Esophagus squamous epithelium (tissue), 5 donors: ENCODE results near the gene TLE3. TPM values are rescaled to one million over a fixed set of nuclear protein-coding genes. Genes with fewer than 3 reads are reported as not detected.
"Not testable (repeated sequence)": the region's sequence is repeated elsewhere in the genome, so short reads cannot be mapped to it uniquely, and the experiment has no call there.

Experiments used
- DNase-seq: peaks from one replicate; lab custom pipeline; 2025; lab: John Stamatoyannopoulos, UW
- H3K27ac ChIP-seq, 4 donors: fragments of 200-600 bp; sonication (generic); one replicate each; pipeline ENCODE4 v1.5.1; 2016 to 2019; ENCODE audit warnings: mild to moderate bottlenecking in 1 of 4
- H3K27me3 ChIP-seq, 4 donors: fragments of 200-600 bp; sonication (generic); 1 replicate in 3 of 4; 2 replicates in 1 of 4; pipeline versions ENCODE4 v1.5.1 to v1.6.0; 2017 to 2021; ENCODE audit warnings: antibody characterized with exemption in 1 of 4
- H3K36me3 ChIP-seq, 3 donors: fragments of 200-600 bp; sonication (generic); one replicate each; pipeline ENCODE4 v1.5.1; 2016 to 2019
- H3K4me1 ChIP-seq, 3 donors: fragments of 200-600 bp; sonication (generic); one replicate each; pipeline ENCODE4 v1.5.1; 2017 to 2019
- H3K4me3 ChIP-seq, 4 donors: fragments of 200-600 bp; sonication (generic); 1 replicate in 3 of 4; 2 replicates in 1 of 4; pipeline ENCODE4 v1.5.1; 2016 to 2019; ENCODE audit warnings: mild to moderate bottlenecking in 2 of 4, moderate library complexity in 1 of 4
- H3K9me3 ChIP-seq, 3 donors: fragments of 200-600 bp; sonication (generic); one replicate each; pipeline ENCODE4 v1.5.1; 2016 to 2019
- POLR2A ChIP-seq, 4 donors: fragments of 450-650 bp; IDR thresholded peaks; one replicate each; pipeline ENCODE4 v1.6.1; 2017; ENCODE audit warnings: antibody characterized with exemption in 4 of 4, mild to moderate bottlenecking in 4 of 4, moderate library complexity in 3 of 4
- WGBS, 2 donors: methylation state at CpG; one replicate each; pipeline ENCODE4 v1.1.5; 2018; 5-methylcytosine and 5-hydroxymethylcytosine counted together
- intact Hi-C: fragments of 100-400 bp; cut with DNase I; formaldehyde crosslinking; loops from one replicate; pipeline ENCODE4 v1.15.0; 2022
- total RNA-seq, 4 donors: library from RNA; depleted of rRNA; stranded (reverse); fragments of >200 nt; gene quantifications; one replicate each; pipeline ENCODE4 v1.1.0, GENCODE V29; 2016
- TF ChIP-seq, protein P1 (sequence below), 6 experiments: fragments of 450-650 bp in 4 of 6; fragments of 200-600 bp in 2 of 6; sonication (generic) in 2 of 6; IDR thresholded peaks; one replicate each; pipeline ENCODE4 v1.5.1; 2016 to 2019; ENCODE audit warnings: antibody characterized with exemption in 6 of 6, mild to moderate bottlenecking in 4 of 6, moderate library complexity in 4 of 6
- donor health status: DM: yes; HTN: yes; CAD: no.

The TLE3 gene
- total RNA-seq, 4 donors from 2014 or later, result 49.6 to 133 (median 64.4) TPM

DNA sequence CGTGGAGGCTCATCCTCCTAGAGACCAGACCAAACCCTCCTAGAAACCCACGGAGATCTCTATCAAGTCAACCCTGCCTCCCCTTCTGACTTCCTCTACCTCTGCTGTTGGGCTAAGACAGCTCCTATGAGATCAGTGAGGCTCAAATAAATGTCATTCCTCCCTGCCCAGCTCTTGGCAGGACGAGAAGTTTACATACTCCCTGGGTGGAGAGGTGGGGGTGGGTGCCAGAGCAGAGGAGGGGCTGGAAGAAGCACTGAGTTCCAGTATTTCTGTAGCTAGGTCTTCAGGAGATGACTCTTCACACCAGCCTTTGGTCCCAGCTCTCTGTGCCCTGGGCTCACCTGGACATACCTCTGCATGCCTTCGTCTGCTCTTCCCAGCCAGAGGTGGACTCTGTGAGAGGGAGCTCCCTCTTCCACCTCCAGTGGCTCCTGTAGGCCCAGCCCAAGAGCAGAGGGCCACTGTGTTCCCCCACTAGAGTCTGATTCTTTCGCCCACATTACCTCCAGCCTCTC, 42.4 kb upstream of the TLE3 start:
- no peak for TF ChIP-seq POLR2A (IDR thresholded peaks at IDR 0.05)
- TF ChIP-seq, protein P1, sequence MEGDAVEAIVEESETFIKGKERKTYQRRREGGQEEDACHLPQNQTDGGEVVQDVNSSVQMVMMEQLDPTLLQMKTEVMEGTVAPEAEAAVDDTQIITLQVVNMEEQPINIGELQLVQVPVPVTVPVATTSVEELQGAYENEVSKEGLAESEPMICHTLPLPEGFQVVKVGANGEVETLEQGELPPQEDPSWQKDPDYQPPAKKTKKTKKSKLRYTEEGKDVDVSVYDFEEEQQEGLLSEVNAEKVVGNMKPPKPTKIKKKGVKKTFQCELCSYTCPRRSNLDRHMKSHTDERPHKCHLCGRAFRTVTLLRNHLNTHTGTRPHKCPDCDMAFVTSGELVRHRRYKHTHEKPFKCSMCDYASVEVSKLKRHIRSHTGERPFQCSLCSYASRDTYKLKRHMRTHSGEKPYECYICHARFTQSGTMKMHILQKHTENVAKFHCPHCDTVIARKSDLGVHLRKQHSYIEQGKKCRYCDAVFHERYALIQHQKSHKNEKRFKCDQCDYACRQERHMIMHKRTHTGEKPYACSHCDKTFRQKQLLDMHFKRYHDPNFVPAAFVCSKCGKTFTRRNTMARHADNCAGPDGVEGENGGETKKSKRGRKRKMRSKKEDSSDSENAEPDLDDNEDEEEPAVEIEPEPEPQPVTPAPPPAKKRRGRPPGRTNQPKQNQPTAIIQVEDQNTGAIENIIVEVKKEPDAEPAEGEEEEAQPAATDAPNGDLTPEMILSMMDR (IDR thresholded peaks at IDR 0.05), result no peak
- Histone ChIP-seq H3K36me3 (no peaks in the 10 kb centered on the region), H3K4me1 (peaks cover 3 to 21% (median 20%) of the 10 kb centered on the region in 3 donors), H3K27me3 (peaks cover 0 to 24% (median 0%) of the 10 kb centered on the region in 4 donors), H3K27ac (no peak overlapping the region), H3K4me3 (no peak overlapping the region), H3K9me3 (no peaks in the 10 kb centered on the region)
- WGBS, 2 donors, result 81 to 84% methylated on average over 4 of the region's 5 CpGs
- intact Hi-C loops, result no loop called here
- DNase-seq, result no peak

DNA sequence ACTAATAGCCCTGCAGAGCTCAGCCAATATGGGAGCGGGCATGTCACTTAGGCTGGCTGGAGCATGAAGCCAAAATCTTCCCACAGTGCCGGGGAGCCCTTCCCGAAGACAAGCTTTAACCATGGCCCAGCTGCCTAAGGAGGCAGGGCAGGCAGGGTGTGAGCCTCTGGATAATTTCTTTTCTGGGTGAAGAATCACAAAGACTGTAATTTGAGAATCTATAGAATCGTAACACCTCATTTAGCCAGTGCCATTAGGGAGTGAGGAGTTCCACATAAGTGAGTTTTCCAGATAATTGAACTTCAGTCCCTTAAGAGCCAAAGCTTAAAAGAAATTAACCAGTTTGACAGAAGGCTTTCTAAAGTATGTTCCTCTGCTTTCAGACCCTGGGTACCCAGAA, 40.2 kb upstream of the TLE3 start:
- H3K4me1 ChIP-seq, result peaks cover 3 to 21% (median 20%) of the 10 kb centered on the region in 3 donors
- no peaks in the 10 kb centered on the region for H3K9me3 ChIP-seq
- DNase-seq, result no peak
- H3K4me3 ChIP-seq, result no peak overlapping the region
- WGBS, 2 donors, result 87 to 90% methylated on average over 2 of the region's 4 CpGs
- no peak overlapping the region for H3K27ac ChIP-seq
- TF ChIP-seq POLR2A (IDR thresholded peaks at IDR 0.05), result no peak
- TF ChIP-seq, protein P1 (IDR thresholded peaks at IDR 0.05), result no peak
- intact Hi-C loops, result no loop called here
- no peaks in the 10 kb centered on the region for H3K36me3 ChIP-seq
- H3K27me3 ChIP-seq, result peaks cover 0 to 20% (median 0%) of the 10 kb centered on the region in 4 donors

DNA sequence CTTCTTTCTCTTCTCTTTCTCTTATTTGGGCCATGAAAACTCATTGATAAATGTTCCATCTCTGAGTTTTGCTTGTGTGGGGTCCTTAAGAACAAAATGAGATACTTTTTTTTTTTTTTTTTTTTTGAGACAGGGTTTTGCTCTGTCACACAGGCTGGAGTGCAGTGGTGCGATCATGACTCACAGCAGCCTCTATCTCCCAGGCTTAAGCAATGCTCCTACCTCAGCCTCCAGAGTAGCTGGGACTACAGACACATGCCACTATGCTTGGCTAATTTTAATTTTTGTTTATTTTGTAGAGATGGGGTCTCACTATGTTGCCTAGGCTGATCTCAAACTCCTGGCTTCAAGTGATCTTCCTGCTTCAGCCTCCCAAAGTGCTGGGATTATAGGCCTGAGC, 39.3 kb upstream of the TLE3 start:
- DNase-seq, H3K27ac ChIP-seq, H3K9me3 ChIP-seq, intact Hi-C loops, H3K36me3 ChIP-seq, H3K4me3 ChIP-seq: not testable (repeated sequence)
- H3K4me1 ChIP-seq, result peaks cover 3 to 21% (median 20%) of the 10 kb centered on the region in 3 donors
- peaks cover 0 to 20% (median 0%) of the 10 kb centered on the region in 4 donors for H3K27me3 ChIP-seq
- WGBS, 2 donors, result 100% methylated on average over 1 of the region's 1 CpG

DNA sequence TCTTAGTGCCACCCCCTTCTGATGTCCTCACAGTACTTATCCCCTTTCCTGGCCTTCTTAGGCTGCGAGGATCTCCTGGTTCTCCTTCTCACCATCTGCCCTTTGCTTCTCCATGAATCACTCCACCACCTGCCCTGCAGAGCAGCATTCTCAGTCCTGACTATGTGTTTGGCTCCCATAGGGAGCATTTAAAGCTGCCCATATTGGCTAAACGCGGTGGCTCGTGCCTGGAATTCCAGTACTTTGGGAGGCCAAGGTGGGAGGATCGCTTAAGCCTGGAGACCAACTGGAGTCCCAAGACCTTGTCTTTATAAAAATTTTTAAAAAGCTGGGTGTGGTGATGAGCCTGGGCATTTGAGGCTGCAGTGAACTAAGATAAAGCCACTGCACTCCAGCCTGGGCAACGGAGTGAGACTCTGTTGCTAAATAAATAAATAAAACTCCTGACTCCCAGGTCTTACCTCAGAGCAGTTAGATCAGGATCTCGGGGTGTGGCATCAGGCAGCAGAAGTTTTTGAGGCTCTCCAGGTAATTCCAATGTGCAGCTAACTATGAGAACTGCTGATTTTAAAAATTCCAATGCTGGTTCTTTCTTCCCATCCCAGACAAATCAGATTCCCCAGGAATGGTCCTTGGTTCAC, 36.2 kb upstream of the TLE3 start:
- Histone ChIP-seq H3K9me3 (no peaks in the 10 kb centered on the region), H3K27me3 (peaks cover 0 to 19% (median 0%) of the 10 kb centered on the region in 4 donors), H3K4me1 (no peaks in the 10 kb centered on the region), H3K4me3 (no peak overlapping the region), H3K36me3 (no peaks in the 10 kb centered on the region), H3K27ac (no peak overlapping the region)
- no peak for TF ChIP-seq POLR2A (IDR thresholded peaks at IDR 0.05)
- 78 to 96% methylated on average over 6 to 7 of the region's 7 CpGs for WGBS, 2 donors
- intact Hi-C loops, result no loop called here
- DNase-seq, result no peak

DNA sequence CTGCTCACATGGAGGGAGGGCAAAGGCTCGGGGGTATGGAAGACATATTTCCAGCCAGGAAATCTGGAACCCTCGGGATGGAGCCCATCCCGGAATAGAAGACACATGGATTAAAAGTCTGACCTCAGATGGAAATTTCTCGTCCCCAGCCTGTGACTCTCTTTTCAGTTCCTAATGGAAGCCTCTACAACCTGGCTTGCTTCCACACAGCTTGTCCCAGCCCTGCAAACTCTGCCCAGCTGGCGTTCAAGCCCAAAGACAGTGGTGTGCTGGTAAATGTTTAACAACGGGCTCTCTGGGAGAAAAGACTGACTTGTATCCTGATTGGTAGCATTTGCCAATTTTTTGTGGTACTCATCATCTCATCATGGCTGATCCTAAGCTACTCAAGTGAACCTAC, 35.6 kb upstream of the TLE3 start:
- Histone ChIP-seq H3K27me3 (peaks cover 0 to 14% (median 0%) of the 10 kb centered on the region in 4 donors), H3K36me3 (no peaks in the 10 kb centered on the region), H3K4me1 (no peaks in the 10 kb centered on the region), H3K9me3 (no peaks in the 10 kb centered on the region), H3K4me3 (no peak overlapping the region), H3K27ac (no peak overlapping the region)
- DNase-seq, result no peak
- intact Hi-C loops, result no loop called here
- WGBS, 2 donors, result 60 to 71% methylated on average over 2 to 5 of the region's 6 CpGs
- TF ChIP-seq POLR2A (IDR thresholded peaks at IDR 0.05), result no peak
- TF ChIP-seq, protein P1 (IDR thresholded peaks at IDR 0.05), result no peak

DNA sequence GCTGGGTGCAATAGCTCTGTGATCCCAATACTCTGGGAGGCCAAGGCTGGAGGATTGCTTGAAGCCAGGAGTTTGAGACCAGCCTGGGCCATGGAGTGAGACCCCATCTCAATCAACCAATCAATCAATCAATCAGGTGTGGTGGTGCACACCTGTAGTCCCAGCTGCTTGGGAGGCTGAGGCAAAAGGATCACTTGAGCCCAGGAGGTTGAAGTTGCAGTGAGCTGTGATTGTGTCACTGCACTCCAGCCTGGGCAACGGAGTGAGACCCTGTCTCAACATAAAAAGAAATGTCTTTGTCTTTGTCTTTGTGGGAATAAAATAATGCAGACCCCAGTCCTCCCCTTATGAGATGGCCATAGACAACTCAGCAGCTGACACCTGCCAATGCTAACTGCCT, 34.9 kb upstream of the TLE3 start:
- Histone ChIP-seq H3K4me3 (no peak overlapping the region), H3K36me3 (no peaks in the 10 kb centered on the region), H3K9me3 (no peaks in the 10 kb centered on the region), H3K27me3 (peaks cover 0 to 16% (median 0%) of the 10 kb centered on the region in 4 donors), H3K4me1 (peaks cover 0 to under 1% (median under 1%) of the 10 kb centered on the region in 3 donors), H3K27ac (no peak overlapping the region)
- no peak for DNase-seq
- TF ChIP-seq, protein P1 (IDR thresholded peaks at IDR 0.05), result no peak
- TF ChIP-seq POLR2A (IDR thresholded peaks at IDR 0.05), result no peak
- intact Hi-C loops, result no loop called here
- 64 to 80% methylated on average over 1 of the region's 1 CpG for WGBS, 2 donors
